Erythroblast (primary cell): ENCODE measurements around the gene BHLHE23.

Experiments
- GATA1 ChIP-seq: IDR thresholded peaks from 2 replicates; pipeline ENCODE4 v1.6.1; 2011; ENCODE audit warnings: low read depth, mild to moderate bottlenecking, control low read depth, low read length, moderate library complexity
- POLR2A ChIP-seq: IDR thresholded peaks from 2 replicates; pipeline ENCODE4 v1.6.1; 2011; ENCODE audit warnings: mild to moderate bottlenecking, low read length

GRCh38 chr20:62994869-62995281, 11.9 kb downstream of the BHLHE23 start:
- TF ChIP-seq POLR2A (no peak), GATA1 (no peak)
